SK-N-MC (cell line): ENCODE results near the gene MS4A5.

Experiments used
- EZH2 ChIP-seq: fragments of 200-600 bp; sonication (generic); IDR thresholded peaks from one replicate; pipeline ENCODE4 v1.6.1; 2017; ENCODE audit warnings: antibody characterized with exemption
- FOXP2 ChIP-seq: optimal IDR thresholded peaks from 2 replicates; pipeline ENCODE3; 2011; ENCODE audit warnings: mild to moderate bottlenecking, moderate library complexity; ENCODE audit not compliant: insufficient read depth; ENCODE audit errors: extremely low read length, control extremely low read depth
- POLR2AphosphoS5 ChIP-seq: IDR thresholded peaks from 2 replicates; pipeline ENCODE4 v1.6.1; 2012; ENCODE audit warnings: mild to moderate bottlenecking, low read depth, low read length, borderline replicate concordance

GRCh38 chr11:60485987-60486386 is 56.6 kb downstream of the MS4A5 start:
- TF ChIP-seq POLR2AphosphoS5 (no peak), EZH2 (no peak), FOXP2 (no peak)
